K562 (cell line): ENCODE measurements around the gene ERBB4. TPM values are rescaled to one million over a fixed set of nuclear protein-coding genes. Genes with fewer than 3 reads are reported as not detected.

ENCODE experiments used
- BMI1 ChIP-seq: fragments of 150-350 bp; IDR thresholded peaks from 2 replicates; pipeline ENCODE4 v1.6.1; 2014; ENCODE audit warnings: low read length
- CHD7 ChIP-seq: fragments of 200-600 bp; sonication (generic); IDR thresholded peaks from one replicate; pipeline ENCODE4 v1.6.1; 2012; ENCODE audit warnings: mild to moderate bottlenecking, low read depth, low read length, inconsistent platforms
- MLX ChIP-seq, 2 experiments: fragments of 450-650 bp in 1 of 2; sonication (generic) in 1 of 2; formaldehyde crosslinking; conservative IDR thresholded peaks; 2 replicates each; pipeline versions ENCODE4 v1.4.0 to v1.8.1; 2020 to 2022; ENCODE audit warnings: mild to moderate bottlenecking in 1 of 2, missing genetic modification reagents in 1 of 2
- RAD21 ChIP-seq, 2 experiments: fragments of 250-450 bp in 1 of 2; fragments of 450-650 bp in 1 of 2; sonication (Bioruptor Pico) in 1 of 2; formaldehyde crosslinking in 1 of 2; IDR thresholded peaks in 1 of 2; conservative IDR thresholded peaks in 1 of 2; 2 replicates each; pipeline versions ENCODE4 v1.4.0 to v1.8.0; 2020 to 2022; ENCODE audit warnings: mild to moderate bottlenecking in 2 of 2, moderate library complexity in 1 of 2
- RBM15 ChIP-seq: fragments of 200-400 bp; formaldehyde crosslinking; IDR thresholded peaks from 2 replicates; pipeline ENCODE4 v1.6.1; 2018; ENCODE audit warnings: mild to moderate bottlenecking, low read length, moderate library complexity; ENCODE audit not compliant: insufficient read depth
- SAP30 ChIP-seq: fragments of 200-600 bp; sonication (generic); IDR thresholded peaks from 2 replicates; pipeline ENCODE4 v1.6.1; 2012; ENCODE audit warnings: borderline replicate concordance, low read depth, mild to moderate bottlenecking, moderate library complexity, low read length, control low read depth, inconsistent platforms; ENCODE audit not compliant: insufficient read depth, poor library complexity, severe bottlenecking
- TSHZ1 ChIP-seq: fragments of 250-450 bp; sonication (Bioruptor Pico); IDR thresholded peaks from 2 replicates; pipeline ENCODE4 v1.4.0; 2020; ENCODE audit warnings: mild to moderate bottlenecking, moderate library complexity
- ZNF766 ChIP-seq: fragments of 200-800 bp; sonication (Bioruptor generic); conservative IDR thresholded peaks from 2 replicates; pipeline ENCODE4 v1.6.1; 2016; ENCODE audit warnings: missing genetic modification characterization, missing compliant biosample characterization
- polyA plus RNA-seq, 8 experiments: library from polyadenylated mRNA; depleted of rRNA in 4 of 8; stranded (reverse) in 5 of 8; unstranded in 3 of 8; fragments of >200 nt; fragmentation: Nextera tagmentation in 2 of 8; fragmentation: Illumina TruSeq in 1 of 8; extraction: Ambion mirVana in 2 of 8; extraction: Trizol in 1 of 8; gene quantifications; 2 replicates each; pipeline versions ENCODE4 v1.2.1 to v1.2.3, GENCODE V29; 2011 to 2014; ENCODE audit warnings: inconsistent platforms in 1 of 8, missing spikeins in 1 of 8
- total RNA-seq, 7 experiments: library from RNA; depleted of rRNA in 6 of 7; stranded (reverse); fragments of >200 nt in 6 of 7; fragmentation: Illumina TruSeq in 2 of 7; extraction: Trizol in 2 of 7; gene quantifications; 2 replicates each; pipeline versions ENCODE4 v1.2.1 to v1.2.3, GENCODE V29; 2011 to 2021; ENCODE audit warnings: low replicate concordance in 1 of 7
- TF ChIP-seq, protein P1 (sequence below), 2 experiments: fragments of 450-650 bp; conservative IDR thresholded peaks; 2 replicates each; pipeline ENCODE4 v1.6.1; 2017; ENCODE audit warnings: mild to moderate bottlenecking in 2 of 2, moderate library complexity in 2 of 2

Gene ERBB4
- total and polyA plus RNA-seq, 9 of the 15 experiments (the other 6 are each of a cell fraction or from before 2014, with no cell fraction given) = not detected

DNA sequence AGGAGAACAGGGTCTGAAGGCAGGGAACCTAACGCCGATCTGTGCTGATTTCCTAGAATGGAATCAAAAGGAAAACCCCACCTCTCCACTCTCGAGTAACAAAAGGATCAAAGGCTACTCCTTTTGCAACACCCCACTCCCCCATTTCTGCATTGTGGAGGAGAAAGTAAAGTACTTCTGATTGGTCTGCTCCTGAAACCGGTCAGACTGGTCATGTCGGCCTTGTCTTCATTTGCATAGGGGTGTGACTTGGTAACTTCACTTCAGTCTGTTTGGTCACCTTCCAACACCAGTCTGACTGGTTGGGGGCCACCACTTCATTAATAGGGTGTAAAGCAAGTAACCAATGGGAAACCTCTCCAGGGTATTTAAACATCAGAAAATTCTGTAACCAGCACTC is 771.9 kb downstream of the ERBB4 start (continued):
- TF ChIP-seq RBM15 (no peak), CHD7 (no peak), RAD21 (CRISPR knock-in tag; conservative IDR thresholded peaks at IDR 0.05 in 1 of 2, IDR thresholded peaks at IDR 0.05 in 1 of 2) (no peak), MLX (CRISPR knock-in tag; conservative IDR thresholded peaks at IDR 0.05) (no peak), SAP30 (no peak), ZNF766 (CRISPR knock-in tag) (no peak), TSHZ1 (CRISPR knock-in tag) (no peak), BMI1 (no peak)
- TF ChIP-seq, protein P1, sequence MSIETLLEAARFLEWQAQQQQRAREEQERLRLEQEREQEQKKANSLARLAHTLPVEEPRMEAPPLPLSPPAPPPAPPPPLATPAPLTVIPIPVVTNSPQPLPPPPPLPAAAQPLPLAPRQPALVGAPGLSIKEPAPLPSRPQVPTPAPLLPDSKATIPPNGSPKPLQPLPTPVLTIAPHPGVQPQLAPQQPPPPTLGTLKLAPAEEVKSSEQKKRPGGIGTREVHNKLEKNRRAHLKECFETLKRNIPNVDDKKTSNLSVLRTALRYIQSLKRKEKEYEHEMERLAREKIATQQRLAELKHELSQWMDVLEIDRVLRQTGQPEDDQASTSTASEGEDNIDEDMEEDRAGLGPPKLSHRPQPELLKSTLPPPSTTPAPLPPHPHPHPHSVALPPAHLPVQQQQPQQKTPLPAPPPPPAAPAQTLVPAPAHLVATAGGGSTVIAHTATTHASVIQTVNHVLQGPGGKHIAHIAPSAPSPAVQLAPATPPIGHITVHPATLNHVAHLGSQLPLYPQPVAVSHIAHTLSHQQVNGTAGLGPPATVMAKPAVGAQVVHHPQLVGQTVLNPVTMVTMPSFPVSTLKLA (conservative IDR thresholded peaks at IDR 0.05) = no peak
